NCI-H2196 treated with DMSO at 0.1 percent for 48 hours (cell line): ENCODE data around the gene TTC1.
"Not testable (repeated sequence)": the region's sequence is repeated elsewhere in the genome, so short reads cannot be mapped to it uniquely, and the experiment has no call there.

ENCODE experiments used
- DNase-seq: peaks from one replicate; lab custom pipeline; 2025; ENCODE audit not compliant: unreplicated experiment; lab: John Stamatoyannopoulos, UW

Gene TTC1

DNA sequence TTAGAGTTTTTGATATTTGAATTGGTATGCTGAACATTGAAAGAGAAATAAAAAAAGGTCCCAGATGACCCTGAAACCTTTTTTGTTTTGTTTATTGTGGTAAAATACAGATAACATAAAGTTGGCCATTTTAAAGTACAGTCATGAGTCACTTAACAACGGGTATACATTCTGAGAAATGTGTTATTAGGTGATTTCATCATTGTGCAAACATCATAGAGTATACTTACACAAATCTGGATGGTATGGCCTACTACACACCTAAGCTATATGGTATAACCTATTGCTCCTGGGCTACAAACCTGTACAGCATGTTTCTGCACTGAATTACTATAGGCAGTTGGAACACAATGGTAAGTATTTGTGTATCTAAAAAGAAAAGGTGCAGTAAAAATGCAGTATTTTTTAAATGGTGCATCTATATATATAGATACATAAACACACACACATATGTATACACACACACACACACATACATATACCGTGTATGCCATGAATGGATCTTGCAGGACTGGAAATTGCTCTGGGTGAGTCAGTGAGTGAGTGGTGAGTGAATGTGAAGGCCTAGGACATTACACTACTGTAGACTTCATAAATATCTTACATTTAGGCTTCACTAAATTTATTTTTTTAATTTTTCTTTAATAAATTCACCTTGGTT, 31.0 kb downstream of the TTC1 start:
- no peak for DNase-seq

DNA sequence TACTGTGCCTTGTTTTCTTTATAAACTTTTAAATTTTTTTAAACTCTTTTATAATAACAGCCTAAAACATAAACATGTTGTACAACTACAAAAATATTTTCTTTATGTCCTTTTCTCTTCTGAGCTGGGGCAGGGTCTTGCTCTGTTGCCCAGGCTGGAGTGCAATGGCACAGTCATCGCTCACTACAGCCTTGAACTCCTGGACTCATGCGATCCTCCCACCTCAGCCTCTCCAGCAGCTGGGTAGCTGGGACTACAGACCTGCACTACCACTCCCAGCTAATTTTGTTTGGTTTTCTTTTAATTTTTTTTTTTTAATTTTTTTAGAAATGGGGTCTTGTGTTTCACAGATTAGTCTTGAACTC, 31.5 kb downstream of the TTC1 start:
- no peak for DNase-seq

GRCh38 chr5:160042671-160043070, 33.7 kb downstream of the TTC1 start:
- DNase-seq = no peak

- no peak for DNase-seq
These were observed 35.5 kb downstream of the TTC1 start for GRCh38 chr5:160044391-160044804.

- no peak for DNase-seq
These were observed 36.0 kb downstream of the TTC1 start for GRCh38 chr5:160044967-160045366.

GRCh38 chr5:160047423-160047822, 38.5 kb downstream of the TTC1 start:
- no peak for DNase-seq

DNA sequence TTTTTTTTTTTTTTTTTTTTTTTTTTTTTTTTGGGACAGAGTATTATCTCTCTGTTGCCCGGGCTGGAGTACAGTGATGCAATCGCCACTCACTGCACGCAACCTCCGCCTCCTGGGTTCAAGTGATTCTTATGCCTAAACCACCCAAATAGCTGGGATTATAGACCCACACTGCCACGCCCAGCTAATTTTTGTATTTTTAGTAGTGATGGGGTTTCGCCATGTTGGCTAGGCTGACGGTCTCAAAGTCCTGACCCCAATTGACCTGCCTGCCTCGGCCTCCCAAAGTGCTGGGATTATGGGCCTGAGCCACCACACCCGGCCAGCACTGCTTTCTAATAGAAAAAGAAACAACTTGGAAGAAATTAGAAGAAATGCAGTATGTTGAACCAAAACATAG, 39.2 kb downstream of the TTC1 start:
- no peak for DNase-seq

DNA sequence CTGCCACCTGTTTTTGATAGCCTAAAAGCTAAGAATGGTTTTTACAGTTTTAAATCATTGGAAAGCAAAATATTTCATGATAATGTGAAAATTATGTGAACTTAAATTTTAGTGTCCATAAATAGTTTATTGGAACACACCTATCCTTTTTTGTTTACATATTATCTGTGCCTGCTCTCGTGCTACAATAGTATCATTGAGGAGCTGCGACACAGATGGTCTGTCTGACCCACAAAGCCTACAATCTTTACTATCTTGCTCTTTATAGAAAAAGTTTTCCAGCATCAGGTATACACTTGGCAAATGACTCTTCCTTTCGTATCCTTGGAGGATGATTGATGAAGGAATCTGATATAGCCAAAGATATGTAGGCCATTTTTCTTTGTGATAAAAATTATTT, 40.2 kb downstream of the TTC1 start:
- DNase-seq = no peak

DNA sequence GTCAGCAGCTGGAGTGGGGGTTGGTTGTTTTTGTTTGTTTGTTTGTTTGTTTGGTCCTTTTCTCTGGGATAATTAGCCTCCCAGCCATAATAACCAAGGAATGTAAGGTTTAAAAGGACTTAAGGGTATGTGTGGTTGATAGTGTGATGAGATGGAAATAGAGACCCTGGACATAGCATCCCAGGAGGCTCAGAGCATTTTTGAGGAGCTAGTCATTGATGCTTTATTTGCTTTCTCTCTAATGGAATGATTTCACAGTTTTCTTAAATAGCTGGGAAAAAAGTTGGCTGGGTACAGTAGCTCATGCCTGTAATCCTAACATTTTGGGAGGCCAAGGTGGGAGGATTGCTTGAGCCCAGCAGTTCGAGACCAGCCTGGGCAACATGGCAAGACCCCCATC, 45.1 kb downstream of the TTC1 start:
- DNase-seq = no peak

GRCh38 chr5:160054831-160055230, 45.9 kb downstream of the TTC1 start:
- no peak for DNase-seq

GRCh38 chr5:160057256-160057655, 48.3 kb downstream of the TTC1 start:
- no peak for DNase-seq

GRCh38 chr5:160060001-160060400, 51.1 kb downstream of the TTC1 start:
- no peak for DNase-seq

DNA sequence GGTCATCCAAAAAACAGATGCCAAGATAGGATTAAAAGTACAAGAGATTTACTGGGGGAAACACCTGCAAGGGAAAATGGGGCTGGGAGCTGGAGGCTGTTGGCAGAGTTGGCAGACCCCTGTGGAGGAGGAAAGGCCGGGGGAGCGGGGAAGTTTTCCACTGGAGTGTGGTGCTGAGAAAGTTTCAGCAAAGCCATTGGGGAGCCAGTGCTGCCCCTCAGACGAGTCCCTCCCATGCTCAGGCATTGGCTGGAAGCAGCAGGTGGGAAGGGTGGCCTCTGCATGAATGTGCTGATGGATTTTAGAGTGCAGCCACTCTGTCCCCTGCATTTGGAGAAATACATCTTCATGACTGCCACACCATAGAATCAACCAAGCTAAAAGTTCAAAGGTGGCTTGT, 52.8 kb downstream of the TTC1 start:
- no peak for DNase-seq

DNA sequence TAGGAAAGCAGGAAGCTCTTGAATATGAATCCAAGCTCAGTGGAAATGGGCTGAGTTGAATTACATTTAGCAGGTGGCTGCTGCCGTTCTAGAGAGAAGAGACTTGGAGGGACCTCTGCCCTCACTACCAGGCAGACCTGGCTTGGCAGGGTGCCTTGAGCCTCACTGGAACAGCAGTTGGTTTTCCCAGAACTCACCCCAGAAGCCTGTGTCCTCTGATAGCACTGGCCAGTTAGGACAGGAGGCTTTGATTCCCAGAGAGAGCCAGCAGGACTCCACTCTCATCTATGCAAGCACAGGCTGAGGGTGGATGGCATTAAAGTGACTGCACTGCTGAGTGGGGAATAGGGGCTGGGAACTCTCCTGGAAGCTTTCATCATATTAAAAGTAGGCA, 55.5 kb downstream of the TTC1 start:
- peak; percentile 22 for DNase-seq

GRCh38 chr5:160064995-160065614, 56.2 kb downstream of the TTC1 start:
- DNase-seq = no peak

- DNase-seq = not testable (repeated sequence)
These were observed 60.2 kb downstream of the TTC1 start for GRCh38 chr5:160069120-160069519.

DNA sequence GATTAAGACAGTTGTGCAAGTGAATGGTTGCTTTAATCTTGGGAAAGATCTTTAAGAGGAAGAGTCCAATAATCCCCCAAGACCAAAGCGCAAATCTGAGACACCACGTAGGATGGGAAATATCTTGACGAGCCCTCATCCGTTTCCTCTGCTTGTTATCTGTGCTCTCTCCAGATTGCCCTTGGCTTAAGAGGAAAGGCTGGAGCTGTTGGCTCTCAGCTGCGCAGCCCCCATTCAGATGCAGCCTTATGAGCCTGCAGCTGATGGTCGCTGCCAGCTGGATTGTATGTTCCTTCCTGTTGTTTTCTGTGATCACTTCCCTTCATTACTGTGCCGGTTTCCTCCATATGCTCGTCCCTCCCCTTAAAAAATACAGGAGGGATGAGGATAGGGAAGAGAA, 62.6 kb downstream of the TTC1 start:
- DNase-seq = no peak

GRCh38 chr5:160071916-160072315, 63.0 kb downstream of the TTC1 start:
- no peak for DNase-seq

DNA sequence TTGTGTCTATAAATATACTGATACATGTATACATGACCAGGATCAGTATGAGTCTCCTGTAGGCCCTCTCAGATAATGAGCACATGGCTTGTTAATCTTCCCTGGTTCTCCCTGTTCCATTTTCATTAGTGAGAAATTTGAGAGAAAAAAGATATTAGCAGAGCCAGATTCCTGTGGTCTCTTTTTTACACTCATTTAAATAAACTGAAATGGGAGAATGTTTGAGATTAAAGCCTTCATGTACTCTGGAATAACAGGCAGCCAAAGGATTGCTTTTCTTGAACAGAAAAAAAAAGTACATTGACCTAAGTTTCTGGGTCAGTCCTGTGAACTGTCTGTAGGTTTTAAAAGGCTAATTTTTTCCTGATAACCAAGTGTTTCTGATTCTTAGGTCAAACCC, 66.1 kb downstream of the TTC1 start:
- DNase-seq = no peak

DNA sequence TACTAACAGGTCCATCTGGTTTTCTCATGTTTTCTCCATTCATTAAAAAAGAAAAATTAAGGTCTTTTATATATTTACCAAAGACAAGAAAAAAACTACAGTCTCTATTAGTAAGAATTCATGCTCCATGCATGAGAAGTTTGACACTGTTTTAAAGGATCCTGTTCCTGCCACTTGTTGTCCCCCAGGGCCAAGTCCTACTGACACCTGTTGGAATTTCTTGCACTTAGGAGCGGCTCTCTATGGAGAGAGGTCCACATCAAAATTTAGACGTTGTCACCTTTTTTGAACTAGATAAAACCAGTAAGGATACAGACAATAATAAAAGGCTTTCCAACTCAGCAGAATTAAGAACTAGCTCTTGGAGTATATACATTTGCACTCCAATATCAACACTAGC, 68.1 kb downstream of the TTC1 start:
- no peak for DNase-seq

GRCh38 chr5:160079753-160080152, 70.8 kb downstream of the TTC1 start:
- DNase-seq = no peak

DNA sequence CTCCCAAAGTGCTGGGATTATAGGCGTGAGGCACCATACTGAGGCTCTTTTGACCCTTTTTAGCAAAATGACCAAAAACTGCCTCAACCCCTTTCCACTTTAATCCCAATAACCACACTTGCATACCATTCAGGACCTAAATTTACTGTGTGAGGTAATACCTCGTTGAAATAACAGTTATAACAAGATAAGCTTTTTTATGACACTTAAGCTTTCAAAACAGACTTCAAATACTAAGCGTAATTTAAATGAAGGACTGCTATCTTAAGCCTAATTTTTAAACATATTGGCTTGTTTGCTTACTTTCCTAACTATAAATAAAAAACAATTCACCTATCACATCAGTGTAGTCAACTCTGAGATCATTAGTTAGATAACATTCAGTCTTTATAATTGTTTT, 72.6 kb downstream of the TTC1 start:
- no peak for DNase-seq
